ENCODE measurements around the gene EID2. TPM values are rescaled to one million over a fixed set of nuclear protein-coding genes. Genes with fewer than 3 reads are reported as not detected.

EID2 gene
- total and polyA plus RNA-seq, 2 donors (not counting 3 experiments of a cell fraction or from before 2014, with no cell fraction given) = 6.6 to 17.4 TPM

DNA sequence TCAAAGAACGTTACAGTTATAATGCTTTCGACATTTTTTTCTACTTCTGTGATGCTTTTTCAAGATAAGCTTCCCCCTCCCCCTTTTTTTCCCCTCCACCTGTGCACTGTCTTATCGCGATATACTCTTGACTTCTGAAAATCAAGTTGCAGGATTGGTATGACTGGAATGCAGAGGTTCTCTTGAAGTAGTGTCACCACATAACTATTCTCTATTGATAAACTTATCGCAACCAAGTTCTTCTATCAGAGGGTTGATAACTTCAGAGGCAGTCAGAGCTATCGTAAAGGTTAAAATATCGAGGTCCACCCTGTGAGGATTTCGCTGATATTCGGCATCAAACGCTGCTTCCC is 820 bp downstream of the EID2 start:
- intact Hi-C loops (cut with micrococcal nuclease) = loop anchor here (10.0 kb wide), 2 partner anchors 94 to 414 kb away; partner anchors contain the start of genes PAK4 and SUPT5H
- Histone ChIP-seq H3K36me3 (ENCODE audit: control insufficient read depth in 2 of 2, extremely low read depth in 1 of 2, insufficient read depth in 2 of 2, low read length in 2 of 2) (no peaks in the 10 kb centered on the region), H3K27me3 (ENCODE audit: control insufficient read depth in 2 of 2, insufficient read depth in 2 of 2, low read length in 2 of 2) (no peaks in the 10 kb centered on the region), H3K9me3 (replicated peaks; ENCODE audit: control insufficient read depth, insufficient read depth, low read length) (no peaks in the 10 kb centered on the region), H3K4me1 (ENCODE audit: control insufficient read depth, extremely low read depth, insufficient read depth, low read length) (peaks cover 25% of the 10 kb centered on the region), H3K4me3 (replicated peaks in 1 of 3; ENCODE audit: insufficient read depth in 1 of 3, low read depth in 1 of 3, low read length in 3 of 3) (peak overlapping the region; percentile 53 to 89 (median 89)), H3K79me2 (ENCODE audit: control insufficient read depth, insufficient read depth, low read length) (peaks cover 11% of the 10 kb centered on the region), H3K27ac (ENCODE audit: insufficient read depth, low read depth, low read length) (peak overlapping the region; percentile 69), H3K4me2 (ENCODE audit: insufficient read depth, low read length) (peak overlapping the region; percentile 91), H3K9ac (replicated peaks; ENCODE audit: extremely low read depth, insufficient read depth, low read length) (peak overlapping the region; percentile 82), H4K20me1 (replicated peaks; ENCODE audit: control insufficient read depth, extremely low read depth, insufficient read depth, low read length) (peaks cover 4% of the 10 kb centered on the region), H2AFZ (ENCODE audit: low read depth, low read length) (peak overlapping the region; percentile 73), H3K9me1 (replicated peaks; ENCODE audit: control insufficient read depth, extremely low read depth, insufficient read depth, low read length) (no peaks in the 10 kb centered on the region)
- BruUV-seq (replicated peaks) = no TSS peak
- CTCF ChIA-PET = interaction anchor here (0.7 to 2.1 kb wide), 3 partner anchors 41 to 141 kb away, joined by 3 to 8 read pairs (median 8); no protein-coding TSS in a partner anchor
- dilution Hi-C loops (cut with MboI; ENCODE audit: extremely low pct_ligation_motif_present, low sequenced_read_pairs) = no loop called here
- DNase-seq (ENCODE audit: low read depth, low spot score) (peak; percentile 61), FAIRE-seq (peak; percentile 44)
- POLR2A ChIA-PET = interaction anchor here (0.6 kb wide), 1 partner anchor 90 kb away, joined by 3 read pairs; no protein-coding TSS in a partner anchor
- TF ChIP-seq GATA2 (IDR thresholded peaks at IDR 0.05; ENCODE audit: insufficient read depth, insufficient read length, low read depth, low read length) = no peak

DNA sequence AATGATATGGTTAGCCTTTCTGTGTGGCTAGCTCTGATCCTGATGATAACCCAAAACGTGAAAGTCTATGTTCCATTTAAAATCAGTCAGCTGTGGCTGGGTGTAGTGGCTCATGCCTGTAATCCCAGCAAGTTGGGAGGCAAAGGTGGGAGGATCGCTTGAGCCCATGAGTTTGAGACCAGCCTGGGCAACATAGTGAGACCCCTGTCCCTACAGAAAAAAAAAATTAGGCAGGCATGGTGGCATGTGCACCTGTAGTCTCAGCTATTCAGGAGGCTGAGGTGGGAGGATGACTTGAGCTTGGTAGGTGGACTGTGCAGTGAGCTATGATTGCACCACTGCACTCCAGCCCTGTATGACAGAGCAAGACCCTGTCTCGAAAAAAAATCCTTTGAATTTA is 6.2 kb downstream of the EID2 start:
- Histone ChIP-seq H3K9me3 (replicated peaks; ENCODE audit: control insufficient read depth, insufficient read depth, low read length) (no peaks in the 10 kb centered on the region), H3K79me2 (ENCODE audit: control insufficient read depth, insufficient read depth, low read length) (peaks cover 16% of the 10 kb centered on the region), H3K36me3 (ENCODE audit: control insufficient read depth in 2 of 2, extremely low read depth in 1 of 2, insufficient read depth in 2 of 2, low read length in 2 of 2) (no peaks in the 10 kb centered on the region), H2AFZ (ENCODE audit: low read depth, low read length) (no peak overlapping the region), H3K4me1 (ENCODE audit: control insufficient read depth, extremely low read depth, insufficient read depth, low read length) (peaks cover 13% of the 10 kb centered on the region), H4K20me1 (replicated peaks; ENCODE audit: control insufficient read depth, extremely low read depth, insufficient read depth, low read length) (peaks cover 4% of the 10 kb centered on the region), H3K27ac (ENCODE audit: insufficient read depth, low read depth, low read length) (no peak overlapping the region), H3K9ac (replicated peaks; ENCODE audit: extremely low read depth, insufficient read depth, low read length) (no peak overlapping the region), H3K27me3 (ENCODE audit: control insufficient read depth in 2 of 2, insufficient read depth in 2 of 2, low read length in 2 of 2) (no peaks in the 10 kb centered on the region), H3K4me3 (replicated peaks in 1 of 3; ENCODE audit: insufficient read depth in 1 of 3, low read depth in 1 of 3, low read length in 3 of 3) (no peak overlapping the region), H3K4me2 (ENCODE audit: insufficient read depth, low read length) (no peak overlapping the region), H3K9me1 (replicated peaks; ENCODE audit: control insufficient read depth, extremely low read depth, insufficient read depth, low read length) (no peaks in the 10 kb centered on the region)
- CTCF ChIA-PET = interaction anchor here (0.7 to 4.9 kb wide), 9 partner anchors 8 to 93 kb away, joined by 3 to 80 read pairs (median 3); partner anchors contain the start of gene TIMM50
- no TSS peak for BruUV-seq (replicated peaks)
- dilution Hi-C loops (cut with MboI; ENCODE audit: extremely low pct_ligation_motif_present, low sequenced_read_pairs) (no loop called here), intact Hi-C loops (cut with micrococcal nuclease) (loop anchor here (10.0 kb wide), 2 partner anchors 89 to 409 kb away; partner anchors contain the start of genes PAK4 and SUPT5H)
- DNase-seq (ENCODE audit: low read depth, low spot score) (no peak), FAIRE-seq (no peak)
- TF ChIP-seq EZH2 (IDR thresholded peaks at IDR 0.05; ENCODE audit: borderline replicate concordance, low read depth, low read length, severe bottlenecking) (no peak), POLR2AphosphoS5 (IDR thresholded peaks at IDR 0.05; ENCODE audit: insufficient read depth, low read depth, low read length) (no peak), GATA2 (IDR thresholded peaks at IDR 0.05; ENCODE audit: insufficient read depth, insufficient read length, low read depth, low read length) (no peak)
- TF ChIP-seq, protein P1, sequence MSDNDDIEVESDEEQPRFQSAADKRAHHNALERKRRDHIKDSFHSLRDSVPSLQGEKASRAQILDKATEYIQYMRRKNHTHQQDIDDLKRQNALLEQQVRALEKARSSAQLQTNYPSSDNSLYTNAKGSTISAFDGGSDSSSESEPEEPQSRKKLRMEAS (IDR thresholded peaks at IDR 0.05; ENCODE audit: insufficient read depth, insufficient read length) = no peak
- POLR2A ChIA-PET = no interaction called here
